ENCODE data around the gene MAPK14.

The MAPK14 gene

DNA sequence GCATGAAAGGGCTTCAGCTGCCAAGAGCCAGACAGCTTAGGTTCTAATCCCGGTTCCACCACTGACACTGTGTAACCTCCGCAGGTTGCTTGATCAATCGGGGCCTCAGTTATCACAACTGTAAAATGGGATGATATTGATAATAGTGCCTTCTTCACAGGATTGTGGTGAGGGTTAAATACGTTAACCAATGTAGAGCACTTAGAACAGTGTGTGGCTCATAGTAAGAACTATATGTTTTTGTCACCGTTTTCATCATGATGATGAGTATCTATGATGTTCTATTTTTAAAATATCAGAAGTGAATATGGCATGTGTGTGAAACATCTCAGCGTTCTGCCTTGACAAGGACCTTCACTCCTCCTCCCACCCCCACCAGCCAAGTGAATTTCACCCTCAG, 92.4 kb downstream of the MAPK14 start:
- TF ChIP-seq, protein P1, sequence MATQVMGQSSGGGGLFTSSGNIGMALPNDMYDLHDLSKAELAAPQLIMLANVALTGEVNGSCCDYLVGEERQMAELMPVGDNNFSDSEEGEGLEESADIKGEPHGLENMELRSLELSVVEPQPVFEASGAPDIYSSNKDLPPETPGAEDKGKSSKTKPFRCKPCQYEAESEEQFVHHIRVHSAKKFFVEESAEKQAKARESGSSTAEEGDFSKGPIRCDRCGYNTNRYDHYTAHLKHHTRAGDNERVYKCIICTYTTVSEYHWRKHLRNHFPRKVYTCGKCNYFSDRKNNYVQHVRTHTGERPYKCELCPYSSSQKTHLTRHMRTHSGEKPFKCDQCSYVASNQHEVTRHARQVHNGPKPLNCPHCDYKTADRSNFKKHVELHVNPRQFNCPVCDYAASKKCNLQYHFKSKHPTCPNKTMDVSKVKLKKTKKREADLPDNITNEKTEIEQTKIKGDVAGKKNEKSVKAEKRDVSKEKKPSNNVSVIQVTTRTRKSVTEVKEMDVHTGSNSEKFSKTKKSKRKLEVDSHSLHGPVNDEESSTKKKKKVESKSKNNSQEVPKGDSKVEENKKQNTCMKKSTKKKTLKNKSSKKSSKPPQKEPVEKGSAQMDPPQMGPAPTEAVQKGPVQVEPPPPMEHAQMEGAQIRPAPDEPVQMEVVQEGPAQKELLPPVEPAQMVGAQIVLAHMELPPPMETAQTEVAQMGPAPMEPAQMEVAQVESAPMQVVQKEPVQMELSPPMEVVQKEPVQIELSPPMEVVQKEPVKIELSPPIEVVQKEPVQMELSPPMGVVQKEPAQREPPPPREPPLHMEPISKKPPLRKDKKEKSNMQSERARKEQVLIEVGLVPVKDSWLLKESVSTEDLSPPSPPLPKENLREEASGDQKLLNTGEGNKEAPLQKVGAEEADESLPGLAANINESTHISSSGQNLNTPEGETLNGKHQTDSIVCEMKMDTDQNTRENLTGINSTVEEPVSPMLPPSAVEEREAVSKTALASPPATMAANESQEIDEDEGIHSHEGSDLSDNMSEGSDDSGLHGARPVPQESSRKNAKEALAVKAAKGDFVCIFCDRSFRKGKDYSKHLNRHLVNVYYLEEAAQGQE (IDR thresholded peaks at IDR 0.05; ENCODE audit: insufficient replicate concordance, low read depth): no peak
- TF ChIP-seq POLR2AphosphoS5 (IDR thresholded peaks at IDR 0.05; ENCODE audit: low read depth) (no peak; the same call in none of the 2 replicates), GABPA (IDR thresholded peaks at IDR 0.05; ENCODE audit: low read depth) (no peak), SPI1 (IDR thresholded peaks at IDR 0.05; ENCODE audit: borderline replicate concordance, low read depth) (no peak)
- TF ChIP-seq, protein P2, sequence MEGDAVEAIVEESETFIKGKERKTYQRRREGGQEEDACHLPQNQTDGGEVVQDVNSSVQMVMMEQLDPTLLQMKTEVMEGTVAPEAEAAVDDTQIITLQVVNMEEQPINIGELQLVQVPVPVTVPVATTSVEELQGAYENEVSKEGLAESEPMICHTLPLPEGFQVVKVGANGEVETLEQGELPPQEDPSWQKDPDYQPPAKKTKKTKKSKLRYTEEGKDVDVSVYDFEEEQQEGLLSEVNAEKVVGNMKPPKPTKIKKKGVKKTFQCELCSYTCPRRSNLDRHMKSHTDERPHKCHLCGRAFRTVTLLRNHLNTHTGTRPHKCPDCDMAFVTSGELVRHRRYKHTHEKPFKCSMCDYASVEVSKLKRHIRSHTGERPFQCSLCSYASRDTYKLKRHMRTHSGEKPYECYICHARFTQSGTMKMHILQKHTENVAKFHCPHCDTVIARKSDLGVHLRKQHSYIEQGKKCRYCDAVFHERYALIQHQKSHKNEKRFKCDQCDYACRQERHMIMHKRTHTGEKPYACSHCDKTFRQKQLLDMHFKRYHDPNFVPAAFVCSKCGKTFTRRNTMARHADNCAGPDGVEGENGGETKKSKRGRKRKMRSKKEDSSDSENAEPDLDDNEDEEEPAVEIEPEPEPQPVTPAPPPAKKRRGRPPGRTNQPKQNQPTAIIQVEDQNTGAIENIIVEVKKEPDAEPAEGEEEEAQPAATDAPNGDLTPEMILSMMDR (IDR thresholded peaks at IDR 0.05; ENCODE audit: insufficient read depth, low read length): no peak
- H3K27me3 ChIP-seq (ENCODE audit: insufficient read depth, poor library complexity, severe bottlenecking): no peaks in the 10 kb centered on the region
- peak overlapping the region; percentile 67 for H3K27ac ChIP-seq (replicated peaks)
- no peak overlapping the region for H3K4me3 ChIP-seq (replicated peaks; ENCODE audit: insufficient read depth, low read length)
- DNase-seq (ENCODE audit: low read depth in 1 of 2, low spot score in 1 of 2): no peak

DNA sequence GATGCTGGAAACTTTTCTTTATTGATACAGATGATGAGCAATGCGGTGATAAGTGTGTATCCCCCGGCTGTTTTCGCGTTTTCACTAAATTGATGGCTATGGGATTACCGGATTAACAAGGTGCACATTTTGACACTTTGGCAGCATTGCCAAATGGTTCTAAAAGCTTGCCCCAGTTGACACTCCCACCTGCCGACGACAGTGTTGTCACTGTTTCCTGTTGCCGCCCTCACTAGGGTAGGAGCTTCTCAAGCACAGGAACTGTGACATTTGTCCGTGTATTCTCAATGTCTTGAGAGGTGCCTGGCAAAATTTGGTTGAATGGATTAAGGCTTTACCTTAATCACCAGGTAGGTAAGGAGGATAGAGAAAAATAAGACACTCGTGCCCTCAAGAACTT, 92.9 kb downstream of the MAPK14 start:
- H3K27ac ChIP-seq (replicated peaks): peak overlapping the region; percentile 67
- H3K27me3 ChIP-seq (ENCODE audit: insufficient read depth, poor library complexity, severe bottlenecking): no peaks in the 10 kb centered on the region
- TF ChIP-seq SPI1 (IDR thresholded peaks at IDR 0.05; ENCODE audit: borderline replicate concordance, low read depth): no peak
- peak; percentile 6; the same call in 1 of the 2 replicates for TF ChIP-seq POLR2AphosphoS5 (IDR thresholded peaks at IDR 0.05; ENCODE audit: low read depth)
- no peak for TF ChIP-seq GABPA (IDR thresholded peaks at IDR 0.05; ENCODE audit: low read depth)
- peak in 1 of 2 experiments; percentile 84 for DNase-seq (ENCODE audit: low read depth in 1 of 2, low spot score in 1 of 2)
- H3K4me3 ChIP-seq (replicated peaks; ENCODE audit: insufficient read depth, low read length): no peak overlapping the region

DNA sequence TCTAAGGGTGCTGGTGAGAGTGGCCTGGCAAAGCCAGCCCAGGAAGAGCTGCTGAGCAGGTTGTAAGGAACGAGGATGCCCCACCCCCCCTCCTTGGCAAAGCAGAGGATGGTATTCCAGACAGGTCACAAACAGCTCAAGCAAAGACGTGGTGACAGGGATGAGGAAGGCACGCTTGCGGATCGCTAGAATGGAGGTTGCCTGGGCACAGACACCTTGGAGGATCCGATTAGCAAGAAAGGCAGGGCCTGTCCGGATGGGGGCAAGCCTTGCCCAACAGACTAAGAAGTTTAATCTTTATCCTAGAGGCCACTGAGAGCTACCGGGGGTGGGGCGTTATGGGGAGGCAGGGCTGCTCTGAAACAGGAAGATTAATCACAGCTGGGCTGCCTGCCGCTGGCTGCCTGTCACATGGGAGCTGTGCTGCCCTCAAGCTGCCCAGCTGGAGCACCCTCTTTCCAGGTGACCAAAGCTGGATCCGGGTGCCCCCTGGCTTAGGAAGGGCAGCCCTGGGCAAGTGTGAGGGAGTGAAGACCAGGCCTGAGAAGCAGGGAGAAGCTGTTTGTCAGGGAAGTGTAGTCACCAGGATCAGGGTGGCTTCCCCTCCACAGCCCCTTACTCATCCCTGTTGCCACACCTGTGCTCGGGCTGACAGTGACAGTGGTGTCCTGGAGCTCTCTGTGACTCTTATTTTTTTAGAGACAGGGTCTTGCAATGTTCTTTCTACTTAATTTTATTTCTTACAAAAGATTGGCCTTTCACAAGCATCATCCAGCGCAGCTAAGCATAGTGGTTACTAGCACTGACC, 93.6 kb downstream of the MAPK14 start:
- no peak for TF ChIP-seq GABPA (IDR thresholded peaks at IDR 0.05; ENCODE audit: low read depth)
- TF ChIP-seq POLR2AphosphoS5 (IDR thresholded peaks at IDR 0.05; ENCODE audit: low read depth): peak; percentile 26
- Histone ChIP-seq H3K27me3 (ENCODE audit: insufficient read depth, poor library complexity, severe bottlenecking) (no peaks in the 10 kb centered on the region), H3K4me3 (replicated peaks; ENCODE audit: insufficient read depth, low read length) (no peak overlapping the region), H3K27ac (replicated peaks) (peak overlapping the region; percentile 67)
- DNase-seq (ENCODE audit: low read depth in 1 of 2, low spot score in 1 of 2): peak; percentile 45 to 82

DNA sequence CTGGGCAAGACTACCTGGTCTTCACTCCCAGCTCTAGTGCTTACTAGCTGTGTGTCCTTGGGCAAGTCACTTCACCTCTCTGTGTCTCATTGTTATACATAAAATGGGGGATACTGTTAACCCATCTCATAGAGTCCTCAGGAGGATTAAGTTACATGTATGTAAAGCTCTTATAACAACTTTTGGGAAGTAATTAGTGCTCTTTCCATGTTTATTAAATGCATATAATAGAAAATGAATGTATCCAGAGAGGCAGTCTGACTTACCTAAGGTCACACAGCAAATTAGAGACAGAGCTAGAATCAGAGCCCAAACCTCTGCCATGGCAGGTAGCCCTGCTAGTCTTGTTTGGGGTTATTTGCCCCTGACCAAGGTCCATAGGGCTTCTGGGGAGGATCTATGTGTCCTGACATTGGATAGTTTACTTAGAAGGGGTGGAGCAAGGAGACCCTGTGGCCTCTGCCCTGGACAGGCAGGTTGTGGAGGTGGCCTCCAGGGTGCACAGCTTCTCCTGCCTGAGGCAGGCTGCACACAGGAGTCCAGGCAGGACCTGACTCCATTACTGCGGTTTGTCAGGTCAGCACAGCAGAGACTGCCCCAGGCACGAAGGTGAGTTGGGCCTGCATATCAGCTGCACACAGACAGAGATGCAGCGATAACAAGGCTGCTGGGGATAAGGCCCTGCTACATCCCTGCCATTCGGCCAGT, 94.3 kb downstream of the MAPK14 start:
- TF ChIP-seq POLR2AphosphoS5 (IDR thresholded peaks at IDR 0.05; ENCODE audit: low read depth) (0 out of 2 replicates have a peak, but pooled peaks have one; percentile 24), GABPA (IDR thresholded peaks at IDR 0.05; ENCODE audit: low read depth) (no peak)
- DNase-seq (ENCODE audit: low read depth in 1 of 2, low spot score in 1 of 2): no peak
- Histone ChIP-seq H3K4me3 (replicated peaks; ENCODE audit: insufficient read depth, low read length) (no peak overlapping the region), H3K27ac (replicated peaks) (peak overlapping the region; percentile 67), H3K27me3 (ENCODE audit: insufficient read depth, poor library complexity, severe bottlenecking) (no peaks in the 10 kb centered on the region)

DNA sequence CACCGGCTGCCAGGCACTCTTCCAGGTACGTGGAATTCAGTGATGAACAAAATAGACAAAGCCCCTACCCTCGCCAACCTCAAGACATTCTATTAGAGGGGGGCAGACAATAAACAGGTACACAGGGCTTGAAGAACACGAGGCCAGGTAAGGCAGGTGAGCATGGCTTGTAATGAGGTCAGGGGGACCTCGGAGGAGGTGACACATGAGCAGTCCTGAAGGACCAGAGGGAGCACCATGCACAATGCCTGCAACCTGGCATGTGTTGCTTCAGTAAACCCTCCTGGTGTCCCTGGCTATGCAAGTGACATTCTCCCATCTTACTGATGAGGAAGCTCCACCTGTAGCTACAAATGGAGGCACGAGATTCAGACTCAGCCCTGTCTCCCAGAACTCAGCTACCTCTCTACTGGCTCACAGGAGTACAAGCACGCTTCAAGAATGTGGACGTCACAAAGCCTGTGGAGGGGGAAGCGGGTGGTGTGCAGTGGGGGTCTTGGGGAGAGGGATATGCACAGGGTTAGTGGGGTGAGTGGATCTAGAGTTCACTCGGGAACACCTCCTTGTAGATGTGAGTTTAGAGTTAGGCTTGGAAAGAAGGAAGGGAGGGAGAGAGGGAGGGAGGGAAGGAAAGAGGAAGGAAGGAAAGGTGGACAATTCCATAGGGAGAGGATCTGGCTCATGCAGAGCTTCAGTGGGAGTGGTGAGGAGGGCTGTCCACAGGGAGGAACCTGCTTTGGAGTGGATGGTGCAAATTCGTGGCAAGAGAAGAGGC, 95.1 kb downstream of the MAPK14 start:
- H3K27ac ChIP-seq (replicated peaks): no peak overlapping the region
- TF ChIP-seq POLR2AphosphoS5 (IDR thresholded peaks at IDR 0.05; ENCODE audit: low read depth) (no peak), SPI1 (IDR thresholded peaks at IDR 0.05; ENCODE audit: borderline replicate concordance, low read depth) (no peak), GABPA (IDR thresholded peaks at IDR 0.05; ENCODE audit: low read depth) (no peak)
- TF ChIP-seq, protein P1 (IDR thresholded peaks at IDR 0.05; ENCODE audit: insufficient replicate concordance, low read depth): no peak
- TF ChIP-seq, protein P2 (IDR thresholded peaks at IDR 0.05; ENCODE audit: insufficient read depth, low read length): no peak

More for the DNA sequence above, 95.1 kb downstream of the MAPK14 start:
- Histone ChIP-seq H3K4me3 (replicated peaks; ENCODE audit: insufficient read depth, low read length) (no peak overlapping the region), H3K27me3 (ENCODE audit: insufficient read depth, poor library complexity, severe bottlenecking) (no peaks in the 10 kb centered on the region)
- DNase-seq (ENCODE audit: low read depth in 1 of 2, low spot score in 1 of 2): no peak
